Measurements from ENCODE around the gene RPS6KA6.
"Not testable (repeated sequence)": the region's sequence is repeated elsewhere in the genome, so short reads cannot be mapped to it uniquely, and the experiment has no call there.

Gene RPS6KA6

GRCh38 chrX:84161641-84162040 is 26.4 kb downstream of the RPS6KA6 start:
- DNase-seq = no peak

DNA sequence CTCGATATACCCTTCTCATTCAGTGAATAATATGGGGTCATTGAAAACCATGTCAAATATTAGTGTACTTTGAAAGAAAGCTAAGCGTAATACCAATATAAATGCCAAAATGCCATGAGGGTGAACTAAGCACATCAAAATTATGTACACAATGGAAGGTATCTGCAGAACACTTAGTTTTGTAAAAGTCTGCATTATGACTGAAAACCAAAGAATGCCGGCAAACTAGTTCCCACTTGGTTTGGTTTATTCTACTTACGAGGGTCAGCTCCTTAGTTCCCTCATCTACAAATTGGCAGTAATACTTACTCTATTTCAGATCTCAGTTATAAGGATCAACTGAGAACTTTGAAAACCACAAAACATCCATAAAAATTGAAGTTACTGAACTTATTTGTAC is 27.3 kb downstream of the RPS6KA6 start:
- DNase-seq = no peak

DNA sequence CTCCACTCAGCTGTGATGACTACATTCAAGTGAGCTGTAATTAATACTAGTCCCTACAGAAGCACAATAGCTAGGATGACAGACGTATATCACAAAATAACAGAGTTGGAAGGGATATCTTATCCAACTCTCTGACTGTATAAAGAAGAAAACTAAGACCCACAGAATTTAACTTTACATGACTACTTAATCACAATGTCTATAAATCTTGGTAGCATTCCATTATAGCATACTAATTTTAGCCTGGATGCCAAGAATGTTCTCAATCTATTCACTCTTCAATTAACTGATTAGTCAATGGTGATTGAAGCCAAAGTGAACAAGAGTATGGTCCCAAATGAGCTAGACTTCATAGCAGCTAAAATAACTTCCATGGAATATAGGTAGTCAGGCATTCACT is 31.2 kb downstream of the RPS6KA6 start:
- DNase-seq = no peak

GRCh38 chrX:84155938-84156337 is 32.1 kb downstream of the RPS6KA6 start:
- DNase-seq = no peak

- no peak for DNase-seq
Observed at GRCh38 chrX:84153538-84153937, 34.5 kb downstream of the RPS6KA6 start.

GRCh38 chrX:84144991-84145390 is 43.0 kb downstream of the RPS6KA6 start:
- DNase-seq = no peak

DNA sequence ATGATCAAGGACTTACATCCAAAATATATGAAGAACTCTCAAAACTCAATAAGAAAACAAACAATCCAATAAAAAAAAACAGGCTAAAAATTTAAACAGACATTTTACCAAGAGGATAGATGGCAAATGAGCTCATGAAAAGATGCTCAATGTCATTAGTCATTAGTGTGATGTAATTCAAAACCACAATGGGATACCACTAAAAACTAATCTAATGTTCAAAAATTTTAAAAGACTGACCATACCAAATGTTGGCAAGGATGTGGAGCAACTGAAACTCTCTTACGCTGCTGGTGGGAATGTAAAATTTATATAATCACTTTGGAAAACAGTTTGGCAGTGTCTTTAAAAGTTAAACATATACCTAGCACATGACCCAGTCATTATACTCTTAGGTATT is 43.7 kb downstream of the RPS6KA6 start:
- DNase-seq = no peak

GRCh38 chrX:84133023-84133422 is 55.0 kb downstream of the RPS6KA6 start:
- no peak for DNase-seq

DNA sequence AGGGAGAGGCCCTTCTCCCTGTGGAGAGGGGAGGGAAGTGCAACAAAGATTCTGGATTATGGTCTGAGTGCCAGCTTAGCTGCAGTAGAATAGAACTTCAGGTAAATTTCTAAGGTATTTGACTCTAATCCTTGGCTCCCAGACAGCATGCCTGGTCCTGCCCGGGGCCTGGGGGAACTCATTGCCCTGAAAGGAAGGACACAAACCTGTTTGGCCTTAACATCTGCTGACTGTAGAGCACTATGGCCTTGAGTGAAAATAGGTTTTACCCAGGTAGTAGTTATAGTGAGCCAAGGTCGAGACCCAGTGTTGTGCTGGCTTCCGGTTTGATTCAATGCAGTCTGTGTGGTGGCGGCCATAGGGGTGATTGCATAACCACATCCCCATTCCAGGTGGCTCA is 64.4 kb downstream of the RPS6KA6 start:
- DNase-seq = no peak

- no peak for DNase-seq
Observed at GRCh38 chrX:84118769-84119168, 69.2 kb downstream of the RPS6KA6 start.

DNA sequence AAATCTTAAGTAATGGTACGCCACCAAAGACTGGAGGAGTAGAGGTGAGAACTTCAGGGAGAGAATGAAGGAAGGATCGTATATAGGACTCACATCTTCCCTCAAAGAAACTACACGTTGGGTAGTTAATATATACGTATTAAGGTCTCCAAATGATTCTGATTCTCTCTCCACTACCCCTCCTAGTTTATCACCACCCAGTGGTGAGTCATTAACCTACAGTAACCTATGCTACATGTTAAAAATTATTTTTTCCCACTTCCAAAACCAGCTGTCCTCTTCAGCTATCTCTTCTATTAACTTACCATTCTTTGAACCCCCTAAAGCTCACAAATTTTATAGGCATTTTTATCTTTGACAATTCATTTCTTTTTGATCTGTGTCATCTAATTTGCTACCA is 69.7 kb downstream of the RPS6KA6 start:
- DNase-seq = no peak

GRCh38 chrX:84108584-84108983 is 79.4 kb downstream of the RPS6KA6 start:
- DNase-seq = no peak

DNA sequence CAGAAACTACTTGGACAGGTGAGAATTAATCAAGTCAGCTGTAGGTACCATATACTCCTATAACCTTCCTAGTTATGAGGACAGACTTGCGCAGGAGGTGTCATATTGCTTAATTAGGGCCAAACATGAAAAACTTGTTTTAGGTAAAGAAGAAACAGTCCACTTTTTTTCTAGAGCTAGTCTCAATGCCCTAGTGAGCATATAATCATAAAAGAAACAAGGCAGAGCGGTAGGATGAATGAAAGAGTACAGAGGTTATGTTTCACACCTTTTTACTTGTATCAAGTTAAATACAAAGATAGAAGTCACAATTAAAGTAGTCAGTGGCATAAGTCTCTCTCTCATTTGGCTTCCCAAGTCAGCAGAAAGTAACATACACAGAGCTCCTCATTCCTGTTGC is 88.9 kb downstream of the RPS6KA6 start:
- no peak for DNase-seq

DNA sequence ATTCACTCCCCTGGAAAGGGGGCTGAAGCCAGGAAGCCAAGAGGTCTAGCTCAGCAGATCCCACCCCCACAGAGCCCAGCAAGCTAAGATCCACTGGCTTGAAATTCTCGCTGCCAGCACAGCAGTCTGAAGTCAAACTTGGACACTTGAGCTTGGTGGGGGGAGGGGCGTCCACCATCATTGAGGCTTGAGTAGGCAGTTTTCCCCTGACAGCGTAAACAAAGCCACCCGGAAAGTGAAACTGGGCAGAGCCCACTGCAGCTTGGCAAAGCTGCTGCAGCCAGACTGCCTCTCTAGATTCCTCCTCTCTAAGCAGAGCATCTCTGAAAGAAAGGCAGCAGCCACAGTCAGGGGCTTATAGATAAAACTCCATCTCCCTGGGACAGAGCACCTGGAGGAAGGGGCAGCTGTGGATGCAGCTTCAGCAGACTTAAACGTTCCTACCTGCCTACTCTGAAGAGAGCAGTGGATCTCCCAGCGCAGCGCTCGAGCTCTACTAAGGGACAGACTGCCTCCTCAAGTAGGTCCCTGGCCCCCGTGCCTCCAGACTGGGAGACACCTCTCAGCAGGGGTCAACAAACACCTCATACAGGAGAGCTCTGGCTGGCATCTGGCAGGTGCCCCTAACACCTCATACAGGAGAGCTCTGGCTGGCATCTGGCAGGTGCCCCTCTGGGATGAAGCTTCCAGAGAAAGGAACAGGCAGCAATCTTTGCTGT is 108.4 kb downstream of the RPS6KA6 start:
- not testable (repeated sequence) for DNase-seq

DNA sequence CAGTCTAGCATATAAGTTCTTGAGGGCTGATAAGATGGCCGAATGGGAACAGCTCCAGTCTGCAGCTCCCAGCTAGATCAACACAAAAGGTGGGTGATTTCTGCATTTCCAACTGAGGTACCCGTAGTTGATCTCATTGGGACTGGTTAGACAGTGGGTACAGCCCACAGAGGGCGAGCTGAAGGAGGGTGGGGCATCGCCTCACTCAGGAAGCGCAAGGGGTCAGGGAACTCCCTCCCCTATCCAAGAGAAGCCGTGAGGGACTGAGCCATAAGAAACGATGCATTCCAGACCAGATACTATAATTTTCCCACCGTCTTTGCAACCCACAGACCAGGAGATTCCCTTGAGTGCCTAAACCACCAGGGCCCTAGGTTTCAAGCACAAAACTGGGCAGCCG is 109.0 kb downstream of the RPS6KA6 start:
- DNase-seq = no peak

- no peak for DNase-seq
Observed at GRCh38 chrX:84064814-84065213, 123.2 kb downstream of the RPS6KA6 start.

- no peak for DNase-seq
Observed at GRCh38 chrX:84064164-84064563, 123.8 kb downstream of the RPS6KA6 start.

GRCh38 chrX:84047339-84047738 is 140.7 kb downstream of the RPS6KA6 start:
- no peak for DNase-seq

DNA sequence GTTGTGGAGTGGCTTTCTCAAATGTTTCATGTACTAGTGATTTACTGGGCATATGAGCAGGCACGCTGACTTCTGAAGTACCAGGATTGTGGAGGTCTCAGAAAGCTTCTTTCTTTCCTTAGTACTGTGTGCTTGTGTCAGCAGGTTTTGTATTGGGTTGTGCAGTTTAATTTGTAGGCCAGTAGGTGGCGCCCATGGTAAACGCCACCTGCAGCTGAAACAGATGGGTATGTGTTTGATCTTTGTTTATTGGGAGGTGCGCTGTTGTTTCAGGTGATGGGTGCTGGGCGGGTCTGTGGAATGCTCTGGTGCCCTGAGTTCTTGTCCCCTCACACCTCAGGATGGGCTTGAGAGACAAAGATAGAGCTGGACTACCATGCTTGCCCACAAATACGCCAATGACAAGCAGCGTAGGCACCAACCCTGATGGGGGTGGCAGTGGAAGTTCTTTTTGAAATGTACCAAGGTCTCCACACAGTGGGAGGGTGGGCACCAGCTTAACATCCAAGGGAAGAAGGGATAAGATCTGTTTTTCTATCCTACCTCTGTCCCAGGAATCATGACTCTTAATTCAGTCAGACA is 141.5 kb downstream of the RPS6KA6 start:
- DNase-seq = no peak

DNA sequence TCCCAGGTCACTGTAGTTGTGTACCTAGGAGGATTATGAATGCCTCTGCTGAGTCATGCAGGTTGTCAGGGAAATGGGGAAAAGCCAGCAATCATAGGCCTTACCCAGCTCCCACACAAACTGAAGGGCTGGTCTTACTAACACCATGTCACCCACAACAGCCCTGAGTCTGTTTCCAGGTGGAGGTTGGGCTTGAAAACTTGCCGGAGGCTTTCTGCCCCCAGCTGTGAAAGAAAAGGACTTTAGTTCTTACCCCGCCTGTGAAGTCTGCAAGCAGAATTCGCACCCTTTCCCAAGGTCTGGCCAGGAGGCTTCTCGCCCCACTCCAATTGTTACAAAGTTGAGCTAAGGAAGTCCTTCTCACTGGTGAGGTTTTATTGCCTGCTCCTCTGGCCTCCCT is 143.9 kb downstream of the RPS6KA6 start:
- DNase-seq = no peak
